Activated T-cell treated with anti-CD3 and anti-CD28 coated beads, Interleukin-2, amount 50 U/mL, for 72 hours (primary cell): Measurements from ENCODE around the gene UTP15. TPM values are rescaled to one million over a fixed set of nuclear protein-coding genes. Genes with fewer than 3 reads are reported as not detected.

ENCODE experiments used
- ATAC-seq, 2 donors: fragments of 150-1000 bp; cut with Tn5 transposase; replicated peaks in 1 of 2; 2 replicates each; pipeline ENCODE4 v1.10.0; 2021; ENCODE audit warnings: moderate library complexity in 2 of 2, mild to moderate bottlenecking in 1 of 2
- DNase-seq, 2 donors: peaks; one replicate each; pipeline ENCODE4 v3.0.0; 2021 to 2022; ENCODE audit warnings: mixed read lengths in 1 of 2
- H3K27ac Mint-ChIP-seq: one replicate; pipeline ENCODE4 v1.8.0; 2022; ENCODE audit warnings: mild to moderate bottlenecking, moderate library complexity, mixed read lengths
- H3K27me3 Mint-ChIP-seq: one replicate; pipeline ENCODE4 v1.8.0; 2022; ENCODE audit warnings: low read depth, mixed read lengths
- H3K36me3 Mint-ChIP-seq, 2 donors: one replicate each; pipeline ENCODE4 v1.8.0; 2022; ENCODE audit warnings: mixed read lengths in 2 of 2, mild to moderate bottlenecking in 1 of 2; ENCODE audit not compliant: insufficient read depth in 2 of 2
- H3K4me1 Mint-ChIP-seq: one replicate; pipeline ENCODE4 v1.8.0; 2022; ENCODE audit warnings: low read depth, mixed read lengths
- H3K4me3 Mint-ChIP-seq, 2 donors: one replicate each; pipeline ENCODE4 v1.8.0; 2022; ENCODE audit warnings: mild to moderate bottlenecking in 2 of 2, mixed read lengths in 2 of 2, moderate library complexity in 2 of 2
- H3K9me3 Mint-ChIP-seq, 2 donors: one replicate each; pipeline ENCODE4 v1.8.0; 2022; ENCODE audit warnings: mixed read lengths in 2 of 2
- total RNA-seq, 2 donors: library from RNA; stranded (reverse); gene quantifications; one replicate each; pipeline ENCODE4 v1.2.3, GENCODE V29; 2022

Gene UTP15
- total RNA-seq, 2 donors from 2014 or later, result 26.3 to 34.4 TPM

GRCh38 chr5:73542020-73542419, 23.5 kb upstream of the UTP15 start:
- H3K27me3 Mint-ChIP-seq, result peaks cover 22% of the 10 kb centered on the region
- H3K4me1 Mint-ChIP-seq, result peaks cover 4% of the 10 kb centered on the region
- H3K4me3 Mint-ChIP-seq, result no peak overlapping the region
- ATAC-seq, result no peak
- no peak overlapping the region for H3K27ac Mint-ChIP-seq
- no peaks in the 10 kb centered on the region for H3K9me3 Mint-ChIP-seq
- no peaks in the 10 kb centered on the region for H3K36me3 Mint-ChIP-seq
- DNase-seq, result no peak

GRCh38 chr5:73544429-73545402, 20.8 kb upstream of the UTP15 start:
- Mint-ChIP-seq H3K27me3 (peaks cover 22% of the 10 kb centered on the region), H3K9me3 (no peaks in the 10 kb centered on the region), H3K4me1 (peaks cover 4% of the 10 kb centered on the region), H3K4me3 (no peak overlapping the region), H3K27ac (no peak overlapping the region), H3K36me3 (no peaks in the 10 kb centered on the region)
- DNase-seq, result no peak
- ATAC-seq, result no peak

DNA sequence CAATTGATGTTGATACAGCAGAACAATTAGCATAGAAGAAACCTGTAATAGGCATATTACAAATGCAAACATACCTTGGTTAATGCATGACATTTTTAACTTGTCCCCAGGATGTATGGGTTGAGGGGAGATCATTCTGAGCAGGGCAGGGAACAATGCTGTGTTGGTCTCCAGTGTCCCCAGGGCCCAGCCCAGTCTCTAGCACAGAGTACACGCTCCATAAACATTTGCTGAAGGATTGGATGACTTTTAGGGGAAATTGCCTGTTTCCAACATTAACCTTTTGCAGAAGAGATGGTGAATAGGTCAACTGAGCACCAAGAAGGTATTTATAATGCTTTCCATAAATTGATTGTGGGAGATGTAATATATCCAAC, 20.2 kb upstream of the UTP15 start:
- ATAC-seq (no peak), DNase-seq (no peak)
- Mint-ChIP-seq H3K4me3 (no peak overlapping the region), H3K9me3 (no peaks in the 10 kb centered on the region), H3K27ac (no peak overlapping the region), H3K36me3 (no peaks in the 10 kb centered on the region), H3K4me1 (peaks cover 4% of the 10 kb centered on the region), H3K27me3 (peaks cover 16% of the 10 kb centered on the region)

DNA sequence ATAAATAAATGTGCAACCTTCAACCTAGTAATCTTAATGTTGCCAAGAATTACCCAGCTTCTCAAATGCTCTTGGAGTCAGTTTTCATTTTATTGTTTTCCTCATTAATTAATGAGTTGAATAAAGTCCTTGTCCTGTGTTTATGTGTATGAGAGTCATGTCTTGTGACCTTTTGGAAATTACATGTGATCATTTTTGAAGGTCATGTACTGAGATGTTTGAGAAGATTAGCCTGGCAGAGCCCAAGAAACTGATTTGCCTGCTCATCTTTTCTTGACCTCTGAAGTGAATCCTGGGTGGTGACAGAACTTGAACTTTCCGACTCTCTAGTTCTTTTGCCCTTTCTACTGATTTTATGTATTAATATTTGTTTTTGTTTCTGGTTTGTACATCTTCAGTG, 15.5 kb upstream of the UTP15 start:
- Mint-ChIP-seq H3K27ac (no peak overlapping the region), H3K9me3 (no peaks in the 10 kb centered on the region), H3K36me3 (peaks cover 0 to 9% of the 10 kb centered on the region in 2 donors), H3K4me1 (no peaks in the 10 kb centered on the region), H3K4me3 (no peak overlapping the region), H3K27me3 (no peaks in the 10 kb centered on the region)
- no peak for DNase-seq
- no peak for ATAC-seq

DNA sequence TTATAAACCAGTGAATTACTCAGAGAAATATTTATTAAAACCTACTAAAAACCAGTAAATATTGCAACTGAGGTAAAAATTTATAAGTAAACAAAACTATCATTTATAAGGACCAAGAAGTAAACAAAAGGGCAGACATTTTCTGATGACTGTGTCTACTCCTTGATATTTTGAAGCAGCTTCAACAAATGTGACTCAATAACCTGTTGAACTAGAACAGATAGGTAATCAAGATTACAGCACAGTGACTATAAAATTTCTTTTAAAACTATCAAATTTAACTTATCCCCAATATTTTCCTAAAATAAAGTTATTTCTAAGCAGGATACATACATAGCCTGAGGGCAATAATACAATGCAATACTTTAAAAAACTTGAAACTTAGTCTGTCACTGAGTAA, 12.9 kb upstream of the UTP15 start:
- no peak overlapping the region for H3K4me3 Mint-ChIP-seq
- ATAC-seq (no peak), DNase-seq (no peak)
- H3K36me3 Mint-ChIP-seq, result peaks cover 0 to 11% of the 10 kb centered on the region in 2 donors
- H3K27me3 Mint-ChIP-seq, result no peaks in the 10 kb centered on the region
- H3K4me1 Mint-ChIP-seq, result no peaks in the 10 kb centered on the region
- no peaks in the 10 kb centered on the region for H3K9me3 Mint-ChIP-seq
- no peak overlapping the region for H3K27ac Mint-ChIP-seq

GRCh38 chr5:73558950-73559349, 6.6 kb upstream of the UTP15 start:
- Mint-ChIP-seq H3K9me3 (no peaks in the 10 kb centered on the region), H3K36me3 (peaks cover 2 to 17% of the 10 kb centered on the region in 2 donors), H3K27ac (no peak overlapping the region), H3K27me3 (no peaks in the 10 kb centered on the region), H3K4me1 (peaks cover 13% of the 10 kb centered on the region), H3K4me3 (no peak overlapping the region)
- ATAC-seq (no peak), DNase-seq (no peak)

DNA sequence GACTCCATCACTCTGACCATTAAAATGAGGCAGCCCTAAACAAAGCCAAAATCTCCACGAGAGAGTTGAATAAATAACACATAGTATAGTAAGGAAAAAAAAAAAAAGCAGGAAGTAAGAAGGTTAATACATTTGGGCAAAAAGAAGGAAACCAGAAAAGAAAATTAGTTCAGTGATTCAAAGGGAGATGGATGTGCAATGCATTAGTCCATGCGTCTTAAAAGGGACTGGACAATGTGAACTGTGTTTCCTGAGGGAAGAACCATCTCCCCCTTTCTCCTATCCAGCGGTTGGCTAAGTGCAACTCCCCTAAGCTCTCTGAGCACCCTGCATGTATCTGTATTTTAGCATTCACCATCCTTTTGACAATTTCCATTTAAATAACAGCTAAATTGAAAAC, 1.5 kb upstream of the UTP15 start:
- Mint-ChIP-seq H3K27ac (peak overlapping the region; percentile 99), H3K4me3 (peak overlapping the region; percentile 97 to 98), H3K4me1 (peaks cover 35% of the 10 kb centered on the region), H3K36me3 (peaks cover 5 to 11% of the 10 kb centered on the region in 2 donors), H3K9me3 (no peaks in the 10 kb centered on the region), H3K27me3 (no peaks in the 10 kb centered on the region)
- DNase-seq (no peak), ATAC-seq (no peak)

DNA sequence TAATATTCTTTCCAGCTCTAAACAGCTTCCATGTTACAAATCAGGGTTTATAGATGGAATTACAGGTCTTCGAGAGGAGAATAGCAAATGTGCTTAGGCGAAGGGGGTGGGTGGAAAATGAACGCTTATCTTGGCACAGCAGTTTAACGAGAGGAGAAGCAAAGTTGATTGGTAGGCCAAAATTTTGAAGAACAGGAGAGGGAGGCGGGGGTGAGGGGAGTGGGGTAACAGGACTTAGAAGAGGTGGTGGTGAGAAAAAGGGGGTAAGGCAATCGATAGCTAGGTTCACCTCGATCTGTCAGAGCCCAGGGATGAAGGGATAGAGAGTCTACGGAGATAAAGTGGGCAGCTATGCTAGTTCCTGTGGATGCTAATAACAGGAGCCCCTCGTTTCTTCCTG, 868 bp upstream of the UTP15 start:
- ATAC-seq (no peak), DNase-seq (peak; percentile 8 to 16)
- peaks cover 35% of the 10 kb centered on the region for H3K4me1 Mint-ChIP-seq
- H3K27ac Mint-ChIP-seq, result peak overlapping the region; percentile 99
- peaks cover 5 to 10% of the 10 kb centered on the region in 2 donors for H3K36me3 Mint-ChIP-seq
- H3K27me3 Mint-ChIP-seq, result no peaks in the 10 kb centered on the region
- H3K9me3 Mint-ChIP-seq, result no peaks in the 10 kb centered on the region
- peak overlapping the region; percentile 97 to 98 for H3K4me3 Mint-ChIP-seq

DNA sequence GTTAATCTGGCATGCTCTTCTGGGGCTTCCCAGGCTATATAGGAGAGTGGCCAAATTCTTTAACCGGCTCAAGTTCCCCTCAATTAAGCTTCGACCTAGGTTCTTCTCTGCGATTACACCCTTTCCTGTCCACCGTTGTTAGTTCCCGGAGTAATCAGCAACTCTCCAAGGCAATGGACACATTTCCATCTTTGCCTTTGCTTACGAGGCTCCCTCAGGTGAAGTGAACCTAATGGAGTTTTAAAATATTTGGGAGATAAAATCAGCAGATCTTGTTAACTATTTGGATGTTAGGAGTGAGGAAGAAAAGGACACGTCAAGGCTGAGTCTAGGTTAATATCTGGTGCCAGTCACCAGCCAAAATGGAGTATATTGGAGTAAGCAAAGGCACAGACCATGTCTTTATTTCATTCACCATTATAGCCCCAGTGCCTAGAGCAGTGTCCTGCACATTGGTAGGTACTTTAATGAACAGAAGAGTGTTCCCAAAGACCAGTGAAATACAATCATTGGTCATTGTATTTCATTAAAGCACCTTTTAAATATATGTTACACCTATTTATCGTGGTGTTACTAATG, 515 bp downstream of the UTP15 start:
- no peak for ATAC-seq
- no peaks in the 10 kb centered on the region for H3K27me3 Mint-ChIP-seq
- H3K4me1 Mint-ChIP-seq, result peaks cover 35% of the 10 kb centered on the region
- H3K36me3 Mint-ChIP-seq, result peaks cover 5 to 10% of the 10 kb centered on the region in 2 donors
- no peaks in the 10 kb centered on the region for H3K9me3 Mint-ChIP-seq
- H3K4me3 Mint-ChIP-seq, result peak overlapping the region; percentile 97 to 98
- peak overlapping the region; percentile 99 for H3K27ac Mint-ChIP-seq
- no peak for DNase-seq

DNA sequence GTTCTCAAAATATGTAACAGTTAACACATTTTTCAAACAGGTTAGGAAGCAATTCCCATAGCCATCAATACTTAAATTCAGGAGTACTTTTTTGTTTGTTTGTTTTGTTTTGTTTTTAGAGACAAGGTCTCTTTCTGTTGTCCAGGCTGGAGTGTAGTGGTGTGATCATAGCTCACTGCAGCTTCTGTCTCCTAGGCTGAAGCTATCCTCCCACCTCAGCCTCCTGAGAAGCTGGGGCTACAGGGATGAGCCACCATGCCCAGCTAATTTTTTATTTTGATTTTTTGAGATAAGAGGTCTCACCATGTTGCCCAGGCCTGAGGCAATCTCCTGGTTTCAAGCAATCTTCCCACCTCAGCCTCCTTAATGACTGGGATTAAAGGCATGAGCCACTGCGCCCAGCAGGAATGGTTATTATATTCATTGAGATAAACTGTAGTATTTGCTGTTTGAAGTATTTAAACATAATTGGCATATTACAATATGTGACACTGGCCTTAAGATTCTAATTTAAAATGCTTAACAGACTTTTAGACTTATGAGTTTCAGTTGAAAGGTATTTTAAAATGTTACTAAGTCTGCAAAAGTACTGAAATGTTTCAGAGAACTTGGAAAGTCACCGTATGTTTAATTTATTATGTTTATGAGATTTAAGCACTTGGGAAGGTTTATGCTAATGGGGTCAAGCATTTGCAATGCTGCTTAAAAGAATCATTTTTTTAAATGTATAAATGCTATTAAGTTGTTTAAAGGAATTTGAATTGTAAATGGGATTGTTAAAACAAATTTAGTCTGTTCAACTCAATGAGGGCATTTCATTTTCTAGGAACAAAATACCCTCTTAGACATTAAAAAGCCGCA, 17.0 kb downstream of the UTP15 start:
- Mint-ChIP-seq H3K4me3 (no peak overlapping the region), H3K27me3 (no peaks in the 10 kb centered on the region), H3K4me1 (no peaks in the 10 kb centered on the region), H3K36me3 (peaks cover 1 to 10% of the 10 kb centered on the region in 2 donors), H3K27ac (no peak overlapping the region), H3K9me3 (no peaks in the 10 kb centered on the region)
- ATAC-seq (no peak), DNase-seq (no peak)

- no peaks in the 10 kb centered on the region for H3K36me3 Mint-ChIP-seq
- no peaks in the 10 kb centered on the region for H3K9me3 Mint-ChIP-seq
- H3K4me1 Mint-ChIP-seq, result no peaks in the 10 kb centered on the region
- H3K4me3 Mint-ChIP-seq, result no peak overlapping the region
- DNase-seq, result no peak
- ATAC-seq, result peak in 1 of 2 donors; percentile 53
- H3K27ac Mint-ChIP-seq, result no peak overlapping the region
- H3K27me3 Mint-ChIP-seq, result no peaks in the 10 kb centered on the region
Measured at GRCh38 chr5:73587923-73588322, 22.4 kb downstream of the UTP15 start.

DNA sequence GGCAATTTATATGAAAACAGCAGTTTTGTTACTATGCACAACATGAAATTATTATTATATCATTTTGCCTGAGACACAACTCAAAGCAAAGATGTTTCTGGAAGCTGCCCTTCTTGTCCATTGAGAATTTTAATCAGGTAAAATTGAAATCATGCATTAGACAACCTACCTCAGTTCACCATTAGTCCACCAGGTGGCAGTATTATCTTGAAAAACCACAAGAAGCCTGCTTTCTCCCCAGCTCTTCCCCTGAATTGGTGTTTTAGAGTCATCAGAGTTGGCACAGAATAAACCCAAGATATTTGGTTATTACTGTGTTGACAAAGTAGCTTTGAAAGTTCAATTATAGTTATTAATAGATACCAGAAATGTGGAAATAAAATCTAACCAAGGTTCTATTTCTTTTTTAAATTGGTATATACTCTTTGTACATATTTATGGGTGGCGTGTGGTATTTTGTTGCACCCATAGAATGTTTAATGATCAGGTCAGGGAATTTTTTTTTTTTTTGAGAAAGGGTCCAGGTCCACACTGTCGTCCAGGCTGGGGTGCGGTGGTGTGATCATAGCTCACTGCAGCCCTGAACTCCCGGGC, 25.7 kb downstream of the UTP15 start:
- H3K4me1 Mint-ChIP-seq, result no peaks in the 10 kb centered on the region
- no peak overlapping the region for H3K27ac Mint-ChIP-seq
- ATAC-seq (peak; percentile 45 to 60), DNase-seq (peak; percentile 31 to 69)
- no peaks in the 10 kb centered on the region for H3K27me3 Mint-ChIP-seq
- H3K36me3 Mint-ChIP-seq, result no peaks in the 10 kb centered on the region
- H3K4me3 Mint-ChIP-seq, result no peak overlapping the region
- H3K9me3 Mint-ChIP-seq, result no peaks in the 10 kb centered on the region
